GM15510 (cell line): ENCODE results near the gene CEP131.

Experiments
- POLR2A ChIP-seq: IDR thresholded peaks from 3 replicates; pipeline ENCODE4 v1.6.1; 2011; ENCODE audit warnings: borderline replicate concordance; ENCODE audit not compliant: insufficient read length; ENCODE audit errors: extremely low read depth

CEP131 gene

DNA sequence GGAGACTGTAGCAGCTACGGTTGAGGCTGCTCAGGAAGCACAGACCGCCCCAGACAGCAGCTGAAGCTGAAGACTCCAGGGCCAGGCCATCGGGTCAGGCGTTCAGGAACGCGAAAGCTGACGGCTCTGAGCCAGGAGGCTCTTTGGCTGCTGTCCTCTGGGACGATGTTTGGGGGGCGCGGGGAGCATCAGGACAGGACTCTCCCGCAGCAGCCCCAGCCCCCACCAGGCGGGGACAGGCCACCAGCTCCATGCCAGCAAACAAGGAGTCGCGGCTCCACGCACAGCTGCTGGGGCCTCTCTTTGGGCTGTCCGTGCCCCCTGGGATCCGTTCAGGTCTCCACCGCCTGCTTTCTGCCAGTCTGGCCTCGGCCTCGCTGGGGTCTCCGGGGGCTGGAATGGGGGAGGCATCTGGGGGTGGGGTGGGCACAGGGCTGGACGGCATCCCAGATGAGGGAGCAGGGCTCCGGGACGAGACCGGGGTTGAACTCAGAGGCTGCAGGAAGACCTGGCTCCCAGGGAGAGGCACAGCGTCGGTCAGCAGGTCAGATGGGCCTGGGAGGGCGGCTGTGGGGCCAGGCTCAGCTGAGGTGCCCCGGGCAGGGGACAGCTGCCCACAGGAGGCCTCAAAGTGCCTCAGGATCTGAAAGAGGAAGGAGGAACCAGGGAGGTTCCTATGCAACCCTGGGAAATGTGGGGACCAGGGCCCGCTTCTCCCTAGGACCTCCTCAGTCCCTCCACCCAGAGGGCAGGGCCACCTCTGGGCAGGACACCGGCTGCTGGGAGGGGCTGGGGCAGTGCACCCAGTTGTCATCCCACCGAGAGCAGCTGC, 6.3 kb upstream of the CEP131 start:
- no peak for TF ChIP-seq POLR2A

- no peak for TF ChIP-seq POLR2A
These were observed 5.7 kb upstream of the CEP131 start for GRCh38 chr17:81228420-81228819.

DNA sequence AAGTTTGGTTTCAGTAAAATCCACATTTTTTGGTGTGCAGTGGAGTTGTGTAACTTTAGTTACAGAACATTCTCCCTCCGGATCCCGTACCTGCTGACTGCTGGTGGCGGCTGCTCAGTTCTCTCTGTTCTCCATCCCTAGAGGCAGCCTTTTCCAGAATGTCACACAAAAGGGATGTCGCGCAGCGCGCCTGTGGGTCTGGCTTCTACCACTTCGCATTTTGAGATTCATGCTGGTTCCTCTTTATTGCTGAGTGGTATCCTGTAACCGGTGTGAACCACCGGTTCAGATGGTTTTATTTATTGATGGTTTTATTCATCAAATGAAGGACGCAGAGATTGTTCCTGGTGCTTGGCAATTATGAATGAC, 981 bp upstream of the CEP131 start:
- no peak for TF ChIP-seq POLR2A

GRCh38 chr17:81222620-81222905, 202 bp downstream of the CEP131 start:
- TF ChIP-seq POLR2A: no peak

DNA sequence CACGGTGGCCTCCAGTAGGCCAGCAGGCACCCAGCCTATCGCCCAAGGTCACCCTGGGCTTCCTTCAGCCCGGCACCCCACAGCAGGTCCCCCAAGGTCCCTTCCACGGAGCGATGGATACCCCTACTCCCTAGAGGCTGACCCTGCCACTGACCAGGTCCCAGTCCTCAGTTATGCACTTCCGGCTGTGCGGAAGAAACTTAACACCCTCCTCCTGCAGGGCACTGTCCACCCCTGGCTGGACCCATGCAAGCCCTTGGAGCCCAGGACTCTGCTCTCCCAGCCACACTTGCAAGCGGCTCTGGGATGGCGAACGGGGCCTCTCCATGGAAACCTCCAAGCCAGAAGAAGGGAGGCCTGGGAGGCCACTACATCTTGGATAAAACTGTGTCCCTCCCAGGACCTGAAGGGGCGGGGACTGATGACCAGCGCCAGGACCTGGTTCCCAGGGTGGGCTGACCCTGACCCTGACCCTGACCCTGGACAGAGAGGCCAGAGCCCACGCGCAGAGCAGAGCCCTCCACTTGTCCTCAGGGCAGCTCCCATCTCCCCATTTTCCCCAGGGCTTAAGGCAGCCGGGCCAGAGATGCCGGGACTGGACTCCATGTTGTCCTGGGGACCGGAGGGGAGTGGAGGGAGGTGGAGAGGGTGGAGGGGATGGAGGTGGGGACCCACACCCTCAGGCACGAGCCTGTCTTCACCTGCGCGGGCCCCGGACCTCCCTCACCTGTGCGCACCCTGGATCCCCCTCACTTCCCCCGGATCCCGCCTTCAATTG, 734 bp downstream of the CEP131 start:
- no peak for TF ChIP-seq POLR2A

DNA sequence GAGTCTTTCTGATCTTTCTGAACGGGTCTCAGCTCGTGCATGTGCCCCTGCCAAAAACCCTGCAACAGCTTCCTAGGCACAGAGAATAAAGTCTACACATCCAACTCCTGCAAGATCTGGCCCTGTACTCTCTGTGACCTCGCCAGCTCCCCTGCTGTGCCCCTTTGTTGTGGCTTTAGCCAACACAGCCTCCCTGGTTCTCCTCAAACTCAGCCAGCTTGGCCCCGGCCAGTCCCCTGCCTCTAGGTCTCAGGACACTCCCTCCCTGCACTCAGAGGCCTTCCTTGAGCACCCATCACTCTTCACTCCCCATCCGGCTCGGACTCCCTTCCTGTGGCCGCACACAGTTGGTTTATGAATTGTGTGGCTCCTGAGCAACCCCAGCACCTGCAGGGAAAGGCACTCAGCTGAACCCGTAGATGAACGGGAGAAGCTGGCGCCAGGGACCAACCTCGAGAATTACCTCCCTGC, 1.4 kb downstream of the CEP131 start:
- no peak for TF ChIP-seq POLR2A

DNA sequence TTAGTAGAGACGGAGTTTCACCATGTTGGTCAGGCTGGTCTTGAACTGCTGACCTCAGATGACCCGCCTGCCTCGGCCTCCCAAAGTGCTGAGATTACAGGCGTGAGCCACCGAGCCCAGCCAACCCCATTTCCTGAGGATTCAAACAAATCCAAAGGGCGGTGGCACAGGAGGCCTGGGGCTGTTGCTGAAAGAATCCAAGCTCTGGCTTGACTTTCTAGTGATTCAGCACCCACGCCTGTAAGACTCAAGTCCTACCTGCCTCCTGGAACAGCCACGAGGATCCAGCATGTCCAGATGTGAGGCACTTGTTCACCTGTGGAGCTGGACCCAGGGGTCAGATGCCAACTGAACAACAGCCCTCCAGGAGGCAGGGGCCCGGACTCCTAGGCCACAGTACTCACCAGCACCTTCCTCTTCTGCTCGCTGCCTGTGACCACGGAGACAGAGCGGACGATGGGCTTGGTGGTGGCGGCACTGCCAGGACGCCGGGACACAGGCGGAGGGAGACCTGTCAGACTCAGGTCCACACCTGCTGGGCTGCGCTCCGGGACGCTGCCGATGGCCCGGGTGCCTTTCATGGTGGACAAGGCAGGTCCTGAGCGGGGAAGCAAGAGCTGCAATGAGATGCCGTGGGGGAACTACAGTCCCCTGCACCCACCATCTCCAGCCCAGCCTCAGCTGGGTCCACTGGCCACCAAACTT, 3.1 kb downstream of the CEP131 start:
- TF ChIP-seq POLR2A: no peak

GRCh38 chr17:81218991-81219390, 3.8 kb downstream of the CEP131 start:
- no peak for TF ChIP-seq POLR2A

DNA sequence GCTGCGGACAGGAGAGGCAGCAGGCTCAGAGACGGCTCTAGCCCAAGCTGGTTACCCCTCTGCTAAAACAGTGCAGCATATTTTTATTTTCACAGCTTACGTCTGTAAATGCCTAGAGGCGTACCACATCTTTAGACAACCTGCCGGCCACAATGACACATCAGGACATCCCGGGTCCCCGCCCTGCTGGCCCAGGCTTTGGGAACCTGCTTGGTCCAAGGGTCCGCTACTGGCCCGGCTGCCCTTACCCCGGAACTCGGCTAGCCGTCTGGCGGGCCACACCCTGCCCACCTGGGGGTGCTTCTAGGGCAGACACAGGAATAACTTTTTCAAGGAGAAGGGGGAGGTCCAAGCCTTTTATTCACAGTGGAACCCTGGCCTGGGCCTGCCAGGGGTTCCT, 4.3 kb downstream of the CEP131 start:
- TF ChIP-seq POLR2A: no peak

DNA sequence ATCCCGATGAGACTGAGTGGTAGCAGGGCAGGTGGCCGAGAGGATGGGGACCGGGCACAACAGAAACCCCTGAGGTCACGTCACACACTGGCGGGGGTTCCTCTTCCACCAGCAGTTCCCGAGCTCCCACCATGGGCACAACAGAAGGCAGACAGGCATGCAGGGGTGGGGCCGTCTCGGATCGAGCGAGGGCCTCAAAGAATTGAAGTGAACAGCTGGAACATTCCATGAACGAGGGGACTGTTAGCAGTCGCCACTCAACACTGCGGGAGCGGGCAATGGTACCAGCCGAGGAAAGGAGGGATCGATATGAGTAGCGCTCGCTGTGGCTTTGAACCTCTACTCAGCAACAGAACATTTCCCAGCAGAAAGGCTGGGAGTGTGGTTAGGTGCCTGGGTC, 5.3 kb downstream of the CEP131 start:
- TF ChIP-seq POLR2A: no peak

GRCh38 chr17:81213978-81214377, 8.8 kb downstream of the CEP131 start:
- no peak for TF ChIP-seq POLR2A

DNA sequence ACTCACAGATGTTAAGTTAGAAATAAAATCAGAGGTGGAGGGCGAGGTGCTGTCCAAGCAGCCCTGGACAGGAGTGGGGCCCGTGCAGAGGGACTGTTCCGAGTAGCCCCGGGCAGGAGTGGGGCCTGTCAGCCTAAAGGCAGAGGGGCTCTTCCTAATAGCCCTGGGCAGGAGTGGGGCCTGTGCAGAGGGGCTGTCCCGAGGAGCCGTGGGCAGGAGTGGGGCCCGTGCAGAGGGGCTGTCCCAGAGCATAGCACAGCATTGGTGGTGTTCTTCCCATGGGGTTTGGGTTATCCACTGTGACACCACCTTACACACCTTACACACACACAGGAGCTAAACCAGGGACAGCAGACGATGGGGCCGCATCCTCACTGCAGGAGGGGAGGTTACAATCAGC, 10.4 kb downstream of the CEP131 start:
- TF ChIP-seq POLR2A: no peak

DNA sequence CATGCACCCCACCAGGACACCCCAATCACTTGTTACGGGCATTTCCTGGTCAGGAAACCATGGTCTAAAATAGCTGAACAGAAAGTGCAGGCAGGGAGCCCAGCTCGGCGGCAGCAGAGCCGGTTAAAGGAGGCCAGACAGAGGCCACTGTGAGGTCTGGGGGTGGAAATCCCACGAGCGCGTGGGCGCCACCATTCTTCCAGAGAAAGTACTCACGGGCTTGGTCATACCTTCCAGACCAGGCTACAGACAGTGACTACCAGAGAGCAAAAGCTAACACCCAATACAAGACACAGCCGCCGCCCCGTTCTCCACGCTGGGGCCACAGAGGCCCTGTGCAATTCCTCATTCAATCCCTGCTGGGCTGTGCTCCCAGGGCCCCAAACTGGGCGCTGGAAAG, 11.9 kb downstream of the CEP131 start:
- no peak for TF ChIP-seq POLR2A

DNA sequence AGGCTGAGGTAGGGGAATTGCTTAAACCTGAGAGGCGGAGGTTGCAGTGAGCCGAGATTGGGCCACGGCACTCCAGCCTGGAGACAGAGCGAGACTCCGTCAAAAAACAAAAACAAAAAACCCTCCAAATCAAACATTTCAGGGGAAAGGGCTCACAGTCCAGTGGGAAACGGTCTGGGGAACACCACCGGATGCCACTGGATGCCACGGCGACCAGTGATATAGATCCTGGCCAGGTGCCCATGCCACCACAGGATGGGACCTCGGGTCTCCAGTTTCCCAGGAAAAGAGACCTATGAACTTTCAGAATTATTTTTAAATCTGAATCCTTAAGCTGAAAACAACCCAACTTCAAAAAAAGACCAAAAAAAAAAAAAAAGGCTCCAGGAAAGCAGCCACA, 12.3 kb downstream of the CEP131 start:
- no peak for TF ChIP-seq POLR2A

DNA sequence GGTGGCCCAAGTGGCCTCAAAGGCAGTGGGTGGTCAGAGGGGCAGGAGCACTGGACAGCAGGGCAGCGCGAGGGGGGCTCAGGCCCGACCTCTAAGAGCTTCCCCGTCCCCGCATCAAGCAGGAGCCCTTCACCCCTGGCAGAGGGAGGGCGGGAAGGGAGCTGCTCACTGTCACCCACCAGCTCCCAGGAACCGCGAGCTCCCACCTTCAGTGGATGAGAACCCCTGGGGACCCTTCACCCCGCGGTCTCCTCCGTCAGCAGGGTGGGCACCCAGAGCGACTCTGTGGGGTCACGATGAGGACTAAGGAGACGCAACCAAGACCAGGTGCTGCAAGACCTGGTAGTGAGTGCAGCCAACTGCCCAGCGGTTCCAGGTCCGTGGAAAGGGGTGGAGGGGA, 13.6 kb downstream of the CEP131 start:
- TF ChIP-seq POLR2A: no peak

GRCh38 chr17:81208651-81209050, 14.1 kb downstream of the CEP131 start:
- TF ChIP-seq POLR2A: no peak
